ENCODE data around the gene MAZ.

MAZ gene

GRCh38 chr16:29805232-29806098 lies 864 bp upstream of the MAZ start:
- Histone ChIP-seq H3K27me3 (ENCODE audit: control insufficient read depth, insufficient read depth, low read length) (no peaks in the 10 kb centered on the region), H3K9me3 (ENCODE audit: control insufficient read depth, low read depth, low read length) (no peaks in the 10 kb centered on the region), H3K9ac (ENCODE audit: low read length) (peak overlapping the region; percentile 79), H3K4me1 (ENCODE audit: control insufficient read depth, low read depth, low read length) (peaks cover 30% of the 10 kb centered on the region), H3K36me3 (ENCODE audit: control insufficient read depth, low read depth, low read length) (peaks cover 49% of the 10 kb centered on the region), H3K27ac (ENCODE audit: low read length) (peak overlapping the region; percentile 88), H3K4me3 (ENCODE audit: low read length) (peak overlapping the region; percentile 84)

- H3K27ac ChIP-seq (ENCODE audit: low read length) = no peak overlapping the region
- no peaks in the 10 kb centered on the region for H3K9me3 ChIP-seq (ENCODE audit: control insufficient read depth, low read depth, low read length)
- H3K27me3 ChIP-seq (ENCODE audit: control insufficient read depth, insufficient read depth, low read length) = no peaks in the 10 kb centered on the region
- H3K9ac ChIP-seq (ENCODE audit: low read length) = peak overlapping the region; percentile 83
- peak overlapping the region; percentile 86 for H3K4me3 ChIP-seq (ENCODE audit: low read length)
- peaks cover 34% of the 10 kb centered on the region for H3K4me1 ChIP-seq (ENCODE audit: control insufficient read depth, low read depth, low read length)
- peaks cover 37% of the 10 kb centered on the region for H3K36me3 ChIP-seq (ENCODE audit: control insufficient read depth, low read depth, low read length)
Measured at GRCh38 chr16:29806641-29807425, 504 bp downstream of the MAZ start.

- H3K4me1 ChIP-seq (ENCODE audit: control insufficient read depth, low read depth, low read length) = peaks cover 35% of the 10 kb centered on the region
Measured at GRCh38 chr16:29807426-29808218, 1.3 kb downstream of the MAZ start.

GRCh38 chr16:29808219-29808900 lies 2.0 kb downstream of the MAZ start:
- Histone ChIP-seq H3K27me3 (ENCODE audit: control insufficient read depth, insufficient read depth, low read length) (no peaks in the 10 kb centered on the region), H3K9me3 (ENCODE audit: control insufficient read depth, low read depth, low read length) (no peaks in the 10 kb centered on the region), H3K9ac (ENCODE audit: low read length) (peak overlapping the region; percentile 83), H3K4me1 (ENCODE audit: control insufficient read depth, low read depth, low read length) (peaks cover 42% of the 10 kb centered on the region), H3K4me3 (ENCODE audit: low read length) (peak overlapping the region; percentile 86), H3K36me3 (ENCODE audit: control insufficient read depth, low read depth, low read length) (peaks cover 24% of the 10 kb centered on the region), H3K27ac (ENCODE audit: low read length) (no peak overlapping the region)

More at GRCh38 chr16:29807426-29808218, 1.3 kb downstream of the MAZ start:
- H3K27ac ChIP-seq (ENCODE audit: low read length) = no peak overlapping the region
- H3K27me3 ChIP-seq (ENCODE audit: control insufficient read depth, insufficient read depth, low read length) = no peaks in the 10 kb centered on the region
- peak overlapping the region; percentile 86 for H3K4me3 ChIP-seq (ENCODE audit: low read length)
- H3K9ac ChIP-seq (ENCODE audit: low read length) = peak overlapping the region; percentile 83
- H3K9me3 ChIP-seq (ENCODE audit: control insufficient read depth, low read depth, low read length) = no peaks in the 10 kb centered on the region
- peaks cover 31% of the 10 kb centered on the region for H3K36me3 ChIP-seq (ENCODE audit: control insufficient read depth, low read depth, low read length)

GRCh38 chr16:29809031-29809747 lies 2.9 kb downstream of the MAZ start:
- H3K27ac ChIP-seq (ENCODE audit: low read length) = no peak overlapping the region
- H3K27me3 ChIP-seq (ENCODE audit: control insufficient read depth, insufficient read depth, low read length) = no peaks in the 10 kb centered on the region
- H3K4me1 ChIP-seq (ENCODE audit: control insufficient read depth, low read depth, low read length) = peaks cover 47% of the 10 kb centered on the region
- no peak overlapping the region for H3K9ac ChIP-seq (ENCODE audit: low read length)
- H3K9me3 ChIP-seq (ENCODE audit: control insufficient read depth, low read depth, low read length) = no peaks in the 10 kb centered on the region
- H3K36me3 ChIP-seq (ENCODE audit: control insufficient read depth, low read depth, low read length) = peaks cover 19% of the 10 kb centered on the region
- peak overlapping the region; percentile 86 for H3K4me3 ChIP-seq (ENCODE audit: low read length)

- H3K9me3 ChIP-seq (ENCODE audit: control insufficient read depth, low read depth, low read length) = no peaks in the 10 kb centered on the region
- H3K4me1 ChIP-seq (ENCODE audit: control insufficient read depth, low read depth, low read length) = peaks cover 42% of the 10 kb centered on the region
- H3K27ac ChIP-seq (ENCODE audit: low read length) = no peak overlapping the region
- H3K4me3 ChIP-seq (ENCODE audit: low read length) = peak overlapping the region; percentile 81
- H3K36me3 ChIP-seq (ENCODE audit: control insufficient read depth, low read depth, low read length) = peaks cover 16% of the 10 kb centered on the region
- H3K27me3 ChIP-seq (ENCODE audit: control insufficient read depth, insufficient read depth, low read length) = no peaks in the 10 kb centered on the region
- H3K9ac ChIP-seq (ENCODE audit: low read length) = no peak overlapping the region
Measured at GRCh38 chr16:29809850-29810698, 3.7 kb downstream of the MAZ start.

- H3K27ac ChIP-seq (ENCODE audit: low read length) = no peak overlapping the region
- H3K4me3 ChIP-seq (ENCODE audit: low read length) = peak overlapping the region; percentile 81
- H3K9ac ChIP-seq (ENCODE audit: low read length) = peak overlapping the region; percentile 31
- no peaks in the 10 kb centered on the region for H3K9me3 ChIP-seq (ENCODE audit: control insufficient read depth, low read depth, low read length)
- H3K4me1 ChIP-seq (ENCODE audit: control insufficient read depth, low read depth, low read length) = peaks cover 42% of the 10 kb centered on the region
- no peaks in the 10 kb centered on the region for H3K27me3 ChIP-seq (ENCODE audit: control insufficient read depth, insufficient read depth, low read length)
- peaks cover 16% of the 10 kb centered on the region for H3K36me3 ChIP-seq (ENCODE audit: control insufficient read depth, low read depth, low read length)
Measured at GRCh38 chr16:29810699-29811169, 4.4 kb downstream of the MAZ start.

- Histone ChIP-seq H3K9me3 (ENCODE audit: control insufficient read depth, low read depth, low read length) (no peaks in the 10 kb centered on the region), H3K4me3 (ENCODE audit: low read length) (peak overlapping the region; percentile 81), H3K36me3 (ENCODE audit: control insufficient read depth, low read depth, low read length) (peaks cover 16% of the 10 kb centered on the region), H3K4me1 (ENCODE audit: control insufficient read depth, low read depth, low read length) (peaks cover 42% of the 10 kb centered on the region), H3K27me3 (ENCODE audit: control insufficient read depth, insufficient read depth, low read length) (no peaks in the 10 kb centered on the region), H3K27ac (ENCODE audit: low read length) (peak overlapping the region; percentile 60), H3K9ac (ENCODE audit: low read length) (peak overlapping the region; percentile 72)
Measured at GRCh38 chr16:29811170-29811895, 5.0 kb downstream of the MAZ start.

- H3K27me3 ChIP-seq (ENCODE audit: control insufficient read depth, insufficient read depth, low read length) = no peaks in the 10 kb centered on the region
- peaks cover 16% of the 10 kb centered on the region for H3K36me3 ChIP-seq (ENCODE audit: control insufficient read depth, low read depth, low read length)
- peaks cover 42% of the 10 kb centered on the region for H3K4me1 ChIP-seq (ENCODE audit: control insufficient read depth, low read depth, low read length)
- H3K9ac ChIP-seq (ENCODE audit: low read length) = peak within 1 kb of the TSS; percentile 72
- H3K4me3 ChIP-seq (ENCODE audit: low read length) = peak within 1 kb of the TSS; percentile 81
- no peaks in the 10 kb centered on the region for H3K9me3 ChIP-seq (ENCODE audit: control insufficient read depth, low read depth, low read length)
- peak within 1 kb of the TSS; percentile 60 for H3K27ac ChIP-seq (ENCODE audit: low read length)
Measured at GRCh38 chr16:29811896-29812665, 5.8 kb downstream of the MAZ start, which contains the start of gene PRRT2. PRRT2 (plus strand) TSS chr16:29812193; CDS start chr16:29813055, 862 bp downstream.

All from iPS-18a (cell line).